HCT116 (cell line): ENCODE results near the gene SPPL2B. TPM values are rescaled to one million over a fixed set of nuclear protein-coding genes. Genes with fewer than 3 reads are reported as not detected.

ENCODE experiments used
- ATAC-seq: fragments of 200-7000 bp; cut with Tn5 transposase; 2 replicates; pipeline ENCODE4 v1.9.1; 2020; ENCODE audit warnings: mild to moderate bottlenecking, moderate library complexity
- BruUV-seq: library from RNA; stranded (reverse); fragments of 400-500 nt; replicated peaks from 2 replicates; lab custom pipeline; 2021; lab: Mats Ljungman, UMichigan
- CTCF ChIA-PET: fragments of 300-600 bp; sonication (Branson Sonifier 250); formaldehyde crosslinking; loops from one replicate; lab custom pipeline; 2021; ENCODE audit warnings: antibody characterized with exemption; lab: Charles Lee
- POLR2A ChIA-PET: fragments of 300-600, 350-600 bp; sonication (Branson Sonifier 250); formaldehyde crosslinking; loops from one replicate; lab custom pipeline; 2021; ENCODE audit warnings: antibody characterized with exemption; lab: Charles Lee
- RAD21 ChIA-PET, 2 experiments: fragments of 300-600 bp; sonication (Branson Sonifier 250); formaldehyde crosslinking; loops; one replicate each; lab custom pipeline; 2023; ENCODE audit warnings: low total read pairs in 2 of 2; ENCODE audit not compliant: uncharacterized antibody in 2 of 2, unreplicated experiment in 2 of 2, low non-redundant PET in 1 of 2; lab: Charles Lee
- DNase-seq: peaks from one replicate; pipeline ENCODE4 v3.0.0-alpha.2; 2010; ENCODE audit warnings: low read depth, low spot score
- H2AFZ ChIP-seq: fragments of 200-600 bp; shearing (Covaris generic), sonication (generic); 2 replicates; pipeline ENCODE4 v1.6.1; 2017; ENCODE audit warnings: low read depth, mixed run types, mixed read lengths, antibody characterized with exemption, low read length; ENCODE audit not compliant: poor library complexity, severe bottlenecking
- H3K27ac ChIP-seq: 2 replicates; pipeline ENCODE4 v1.5.1; 2012; ENCODE audit warnings: low read depth, low read length
- H3K27me3 ChIP-seq: fragments of 200-600 bp; sonication (generic); 2 replicates; pipeline ENCODE4 v1.6.1; 2016; ENCODE audit warnings: mixed run types, low read length, mixed read lengths; ENCODE audit not compliant: insufficient read depth
- H3K36me3 ChIP-seq, 2 experiments: fragments of 200-500 bp in 1 of 2; fragments of 200-600 bp in 1 of 2; sonication (Bioruptor generic) in 1 of 2; sonication (generic) in 1 of 2; 2 replicates each; pipeline versions ENCODE4 v1.5.1 to v1.6.1; 2014 to 2016; ENCODE audit warnings: low read length in 2 of 2, inconsistent platforms in 1 of 2, mixed read lengths in 1 of 2, mixed run types in 1 of 2; ENCODE audit not compliant: insufficient read depth in 2 of 2, control insufficient read depth in 1 of 2
- H3K4me1 ChIP-seq, 2 experiments: fragments of 200-600 bp in 1 of 2; sonication (generic) in 1 of 2; 2 replicates each; pipeline versions ENCODE4 v1.5.1 to v1.6.1; 2012 to 2017; ENCODE audit warnings: low read length in 2 of 2, inconsistent platforms in 1 of 2, mild to moderate bottlenecking in 1 of 2, mixed read lengths in 1 of 2, mixed run types in 1 of 2, moderate library complexity in 1 of 2; ENCODE audit not compliant: insufficient read depth in 2 of 2, control insufficient read depth in 1 of 2
- H3K4me2 ChIP-seq: fragments of 200-600 bp; sonication (generic); 2 replicates; pipeline ENCODE4 v1.6.1; 2017; ENCODE audit warnings: mixed run types, low read length, mixed read lengths
- H3K4me3 ChIP-seq, 2 experiments: fragments of 200-600 bp in 1 of 2; sonication (generic) in 1 of 2; replicated peaks in 1 of 2; 2 replicates each; pipeline ENCODE4 v1.5.1; 2011 to 2016; ENCODE audit warnings: low read length in 2 of 2, control low read depth in 1 of 2, low read depth in 1 of 2, mild to moderate bottlenecking in 1 of 2, mixed read lengths in 1 of 2, mixed run types in 1 of 2
- H3K79me2 ChIP-seq: fragments of 200-600 bp; sonication (generic); 2 replicates; pipeline ENCODE4 v1.6.1; 2017; ENCODE audit warnings: mild to moderate bottlenecking, mixed run types, low read length, moderate library complexity, mixed read lengths; ENCODE audit not compliant: insufficient read depth
- H3K9ac ChIP-seq: fragments of 200-600 bp; sonication (generic); 2 replicates; pipeline ENCODE4 v1.6.1; 2016; ENCODE audit warnings: low read length, mixed read lengths
- H3K9me2 ChIP-seq: fragments of 200-600 bp; sonication (generic), shearing (Covaris generic); 2 replicates; pipeline ENCODE4 v1.6.1; 2017; ENCODE audit warnings: mixed run types, mild to moderate bottlenecking, moderate library complexity; ENCODE audit not compliant: insufficient read depth
- H3K9me3 ChIP-seq, 2 experiments: fragments of 200-500 bp in 1 of 2; fragments of 200-600 bp in 1 of 2; sonication (Bioruptor generic) in 1 of 2; sonication (generic) in 1 of 2; 2 replicates each; pipeline ENCODE4 v1.6.1; 2014 to 2017; ENCODE audit warnings: low read length in 2 of 2, mixed read lengths in 2 of 2, inconsistent platforms in 1 of 2, low read depth in 1 of 2, mild to moderate bottlenecking in 1 of 2, mixed run types in 1 of 2, moderate library complexity in 1 of 2; ENCODE audit not compliant: control insufficient read depth in 1 of 2, insufficient read depth in 1 of 2
- H4K20me1 ChIP-seq: fragments of 200-600 bp; sonication (generic), shearing (Covaris generic); 2 replicates; pipeline ENCODE4 v1.6.1; 2017; ENCODE audit warnings: mixed run types, mild to moderate bottlenecking, moderate library complexity; ENCODE audit not compliant: insufficient read depth
- EGR1 ChIP-seq: IDR thresholded peaks from 2 replicates; pipeline ENCODE4 v1.6.1; 2012; ENCODE audit warnings: low read depth
- POLR2A ChIP-seq: IDR thresholded peaks from 2 replicates; pipeline ENCODE4 v1.7.0; 2011; ENCODE audit warnings: borderline replicate concordance; ENCODE audit not compliant: insufficient read depth, insufficient read length; ENCODE audit errors: extremely low read depth
- SIN3A ChIP-seq: IDR thresholded peaks from 2 replicates; pipeline ENCODE4 v1.6.1; 2012; ENCODE audit warnings: low read depth
- SP1 ChIP-seq: IDR thresholded peaks from 2 replicates; pipeline ENCODE4 v1.6.1; 2012; ENCODE audit warnings: low read depth
- SRF ChIP-seq: IDR thresholded peaks from 2 replicates; pipeline ENCODE4 v1.6.1; 2012; ENCODE audit warnings: low read depth
- YY1 ChIP-seq: IDR thresholded peaks from 2 replicates; pipeline ENCODE4 v1.6.1; 2011; ENCODE audit warnings: low read length, low read depth, moderate library complexity, mild to moderate bottlenecking; ENCODE audit not compliant: insufficient replicate concordance; ENCODE audit errors: extremely low read depth
- intact Hi-C: fragments of 100-400 bp; cut with micrococcal nuclease; formaldehyde crosslinking; loops from 2 replicates; pipeline ENCODE4 v1.10.0; 2022
- total RNA-seq: library from RNA; stranded (reverse); gene quantifications from one replicate; pipeline ENCODE4 v1.2.1, GENCODE V29; 2021; ENCODE audit not compliant: unreplicated experiment
- TF ChIP-seq, protein P1 (sequence below), 3 experiments: fragments of 200-600 bp in 1 of 3; sonication (generic) in 1 of 3; IDR thresholded peaks in 2 of 3; conservative IDR thresholded peaks in 1 of 3; 2 replicates each; pipeline ENCODE4 v1.5.1; 2012 to 2017; ENCODE audit warnings: low read depth in 2 of 3, low read length in 2 of 3, antibody characterized with exemption in 1 of 3, borderline replicate concordance in 1 of 3, control low read depth in 1 of 3, mild to moderate bottlenecking in 1 of 3, mixed read lengths in 1 of 3, mixed run types in 1 of 3, moderate library complexity in 1 of 3; ENCODE audit not compliant: insufficient read depth in 1 of 3
- TF ChIP-seq, protein P2 (sequence below): IDR thresholded peaks from 2 replicates; pipeline ENCODE4 v1.6.1; 2012
- TF ChIP-seq, protein P3 (sequence below): IDR thresholded peaks from 2 replicates; pipeline ENCODE4 v1.6.1; 2011; ENCODE audit warnings: mild to moderate bottlenecking, low read length, moderate library complexity; ENCODE audit not compliant: insufficient replicate concordance; ENCODE audit errors: extremely low read depth

SPPL2B gene
- total RNA-seq, 1 experiment from 2014 or later: 83.1 TPM

DNA sequence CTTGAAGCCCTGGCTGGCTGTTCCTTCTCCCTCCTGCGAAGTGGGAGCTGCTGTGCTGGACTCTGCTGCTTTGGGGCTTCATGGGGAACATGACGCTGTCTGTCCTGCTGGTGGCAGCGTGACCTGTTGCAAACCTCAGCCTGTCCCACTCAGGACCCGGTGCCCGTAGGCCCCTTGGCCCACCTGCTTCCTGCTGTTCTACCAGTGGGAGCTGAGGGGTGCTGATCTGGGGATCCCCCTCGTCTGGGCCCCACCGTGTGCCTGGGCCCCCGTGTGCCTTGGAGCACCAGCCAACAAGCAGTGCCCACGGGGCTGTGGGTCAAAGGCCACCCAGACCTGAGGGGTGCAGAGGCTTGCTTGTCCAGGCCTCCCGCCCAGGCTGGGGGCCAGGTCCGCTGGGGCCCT lies 5.3 kb downstream of the SPPL2B start:
- no peak for ATAC-seq
- Histone ChIP-seq H2AFZ (no peak overlapping the region), H3K27me3 (no peaks in the 10 kb centered on the region)
- TF ChIP-seq SIN3A: no peak
- no peak for TF ChIP-seq SRF
- TF ChIP-seq, protein P1, sequence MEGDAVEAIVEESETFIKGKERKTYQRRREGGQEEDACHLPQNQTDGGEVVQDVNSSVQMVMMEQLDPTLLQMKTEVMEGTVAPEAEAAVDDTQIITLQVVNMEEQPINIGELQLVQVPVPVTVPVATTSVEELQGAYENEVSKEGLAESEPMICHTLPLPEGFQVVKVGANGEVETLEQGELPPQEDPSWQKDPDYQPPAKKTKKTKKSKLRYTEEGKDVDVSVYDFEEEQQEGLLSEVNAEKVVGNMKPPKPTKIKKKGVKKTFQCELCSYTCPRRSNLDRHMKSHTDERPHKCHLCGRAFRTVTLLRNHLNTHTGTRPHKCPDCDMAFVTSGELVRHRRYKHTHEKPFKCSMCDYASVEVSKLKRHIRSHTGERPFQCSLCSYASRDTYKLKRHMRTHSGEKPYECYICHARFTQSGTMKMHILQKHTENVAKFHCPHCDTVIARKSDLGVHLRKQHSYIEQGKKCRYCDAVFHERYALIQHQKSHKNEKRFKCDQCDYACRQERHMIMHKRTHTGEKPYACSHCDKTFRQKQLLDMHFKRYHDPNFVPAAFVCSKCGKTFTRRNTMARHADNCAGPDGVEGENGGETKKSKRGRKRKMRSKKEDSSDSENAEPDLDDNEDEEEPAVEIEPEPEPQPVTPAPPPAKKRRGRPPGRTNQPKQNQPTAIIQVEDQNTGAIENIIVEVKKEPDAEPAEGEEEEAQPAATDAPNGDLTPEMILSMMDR (IDR thresholded peaks at IDR 0.05 in 2 of 3, conservative IDR thresholded peaks at IDR 0.05 in 1 of 3; ENCODE audit: borderline replicate concordance in 1 of 3, insufficient read depth in 1 of 3, low read depth in 2 of 3, low read length in 2 of 3): 0 out of 6 replicates have a peak, but pooled peaks of 1 of the 3 experiments have one; percentile 19
- TF ChIP-seq, all 23 proteins: peak for 1
- no peak for DNase-seq
- CTCF ChIA-PET: no interaction called here
- Histone ChIP-seq H3K4me3 (no peak overlapping the region), H3K9me3 (peaks cover 0 to 11% of the 10 kb centered on the region in 2 experiments; a peak in 1 of 4 replicates), H3K36me3 (no peaks in the 10 kb centered on the region), H3K4me2 (no peak overlapping the region), H3K79me2 (peaks cover 74% of the 10 kb centered on the region), H3K4me1 (peaks cover 10 to 19% of the 10 kb centered on the region in 2 experiments), H3K27ac (peak overlapping the region; percentile 22; the same call in 1 of the 2 replicates), H3K9ac (no peak overlapping the region), H4K20me1 (no peaks in the 10 kb centered on the region; the same call in 1 of the 2 replicates), H3K9me2 (no peaks in the 10 kb centered on the region)
- intact Hi-C loops: no loop called here
- RAD21 ChIA-PET: no interaction called here
- no TSS peak for BruUV-seq
- POLR2A ChIA-PET: no interaction called here

DNA sequence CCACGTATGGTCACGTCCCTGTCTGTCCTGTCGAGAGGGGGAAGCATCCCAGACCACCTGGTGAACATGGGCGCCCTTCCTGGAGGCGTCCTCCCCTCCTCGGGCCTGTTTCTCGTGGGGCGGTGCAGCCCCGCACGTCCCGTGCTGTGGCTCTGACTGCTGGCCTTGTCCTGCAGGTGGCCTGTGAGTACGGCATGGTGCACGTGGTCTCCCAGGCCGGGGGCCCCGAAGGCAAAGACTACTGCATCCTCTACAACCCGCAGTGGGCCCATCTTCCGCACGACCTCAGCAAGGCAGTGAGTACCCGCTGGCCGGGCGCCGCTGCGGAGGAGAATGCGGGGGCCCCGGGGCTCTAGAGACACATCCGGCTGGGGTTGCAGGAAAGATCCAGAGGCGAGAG lies 5.9 kb downstream of the SPPL2B start:
- Histone ChIP-seq H3K27ac (no peak overlapping the region), H4K20me1 (no peaks in the 10 kb centered on the region; the same call in 1 of the 2 replicates), H3K9me2 (no peaks in the 10 kb centered on the region), H3K9ac (no peak overlapping the region), H2AFZ (no peak overlapping the region), H3K4me2 (no peak overlapping the region), H3K27me3 (no peaks in the 10 kb centered on the region), H3K36me3 (no peaks in the 10 kb centered on the region), H3K79me2 (peaks cover 68% of the 10 kb centered on the region), H3K9me3 (peaks cover 0 to 11% of the 10 kb centered on the region in 2 experiments; a peak in 1 of 4 replicates), H3K4me3 (no peak overlapping the region), H3K4me1 (peaks cover 9 to 16% of the 10 kb centered on the region in 2 experiments)
- POLR2A ChIA-PET: no interaction called here
- BruUV-seq: no TSS peak
- ATAC-seq (no peak), DNase-seq (no peak)
- CTCF ChIA-PET: no interaction called here
- intact Hi-C loops: no loop called here
- RAD21 ChIA-PET: no interaction called here
- TF ChIP-seq SIN3A (no peak), EGR1 (no peak), POLR2A (no peak), YY1 (no peak), SP1 (no peak)
- TF ChIP-seq, protein P2, sequence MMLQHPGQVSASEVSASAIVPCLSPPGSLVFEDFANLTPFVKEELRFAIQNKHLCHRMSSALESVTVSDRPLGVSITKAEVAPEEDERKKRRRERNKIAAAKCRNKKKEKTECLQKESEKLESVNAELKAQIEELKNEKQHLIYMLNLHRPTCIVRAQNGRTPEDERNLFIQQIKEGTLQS: no peak
- TF ChIP-seq, protein P3, sequence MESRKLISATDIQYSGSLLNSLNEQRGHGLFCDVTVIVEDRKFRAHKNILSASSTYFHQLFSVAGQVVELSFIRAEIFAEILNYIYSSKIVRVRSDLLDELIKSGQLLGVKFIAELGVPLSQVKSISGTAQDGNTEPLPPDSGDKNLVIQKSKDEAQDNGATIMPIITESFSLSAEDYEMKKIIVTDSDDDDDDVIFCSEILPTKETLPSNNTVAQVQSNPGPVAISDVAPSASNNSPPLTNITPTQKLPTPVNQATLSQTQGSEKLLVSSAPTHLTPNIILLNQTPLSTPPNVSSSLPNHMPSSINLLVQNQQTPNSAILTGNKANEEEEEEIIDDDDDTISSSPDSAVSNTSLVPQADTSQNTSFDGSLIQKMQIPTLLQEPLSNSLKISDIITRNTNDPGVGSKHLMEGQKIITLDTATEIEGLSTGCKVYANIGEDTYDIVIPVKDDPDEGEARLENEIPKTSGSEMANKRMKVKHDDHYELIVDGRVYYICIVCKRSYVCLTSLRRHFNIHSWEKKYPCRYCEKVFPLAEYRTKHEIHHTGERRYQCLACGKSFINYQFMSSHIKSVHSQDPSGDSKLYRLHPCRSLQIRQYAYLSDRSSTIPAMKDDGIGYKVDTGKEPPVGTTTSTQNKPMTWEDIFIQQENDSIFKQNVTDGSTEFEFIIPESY: no peak
- TF ChIP-seq, protein P1 (IDR thresholded peaks at IDR 0.05 in 2 of 3, conservative IDR thresholded peaks at IDR 0.05 in 1 of 3; ENCODE audit: borderline replicate concordance in 1 of 3, insufficient read depth in 1 of 3, low read depth in 2 of 3, low read length in 2 of 3): no peak
